HepG2 (cell line): ENCODE measurements around the gene WDR54. TPM values are rescaled to one million over a fixed set of nuclear protein-coding genes. Genes with fewer than 3 reads are reported as not detected.
A peak's percentile ranks its signal among the peaks of the same experiment; 100 is the strongest.

Source experiments
- ARNT ChIP-seq: fragments of 450-650 bp; IDR thresholded peaks from 2 replicates; pipeline ENCODE4 v1.6.1; 2017
- BRD4 ChIP-seq: sonication (generic); formaldehyde crosslinking; IDR thresholded peaks from 2 replicates; pipeline ENCODE4 v1.4.0; 2020; ENCODE audit warnings: missing genetic modification reagents
- FOXC1 ChIP-seq: sonication (generic); formaldehyde crosslinking; IDR thresholded peaks from 2 replicates; pipeline ENCODE4 v1.8.0; 2022; ENCODE audit warnings: mild to moderate bottlenecking, missing genetic modification reagents, borderline replicate concordance
- GFI1 ChIP-seq: sonication (generic); formaldehyde crosslinking; IDR thresholded peaks from 2 replicates; pipeline ENCODE4 v1.5.0; 2020; ENCODE audit warnings: missing genetic modification reagents, mild to moderate bottlenecking, borderline replicate concordance
- KAT2B ChIP-seq: fragments of 150-350 bp; IDR thresholded peaks from 2 replicates; pipeline ENCODE4 v1.6.1; 2014; ENCODE audit warnings: low read depth, low read length, borderline replicate concordance
- KDM5B ChIP-seq: sonication (generic); formaldehyde crosslinking; IDR thresholded peaks from 2 replicates; pipeline ENCODE4 v1.4.0; 2020; ENCODE audit warnings: missing genetic modification reagents, mild to moderate bottlenecking, borderline replicate concordance
- KLF6 ChIP-seq: IDR thresholded peaks from 2 replicates; pipeline ENCODE4 v1.8.0; 2016; ENCODE audit warnings: missing biosample characterization, missing genetic modification reagents
- MIXL1 ChIP-seq: IDR thresholded peaks from 2 replicates; pipeline ENCODE4 v1.6.1; 2016
- MTA3 ChIP-seq: sonication (generic); formaldehyde crosslinking; IDR thresholded peaks from 2 replicates; pipeline ENCODE4 v1.4.0; 2020; ENCODE audit warnings: missing genetic modification reagents
- RELA ChIP-seq: sonication (generic); formaldehyde crosslinking; IDR thresholded peaks from 2 replicates; pipeline ENCODE4 v1.4.0; 2020; ENCODE audit warnings: missing genetic modification reagents
- SAP130 ChIP-seq: IDR thresholded peaks from 2 replicates; pipeline ENCODE4 v1.6.1; 2016; ENCODE audit warnings: low read depth
- TOPORS ChIP-seq: sonication (generic); formaldehyde crosslinking; IDR thresholded peaks from 2 replicates; pipeline ENCODE4 v1.8.0; 2023; ENCODE audit warnings: mild to moderate bottlenecking, missing genetic modification reagents
- ZNF331 ChIP-seq: sonication (generic); formaldehyde crosslinking; IDR thresholded peaks from 2 replicates; pipeline ENCODE4 v1.4.0; 2020; ENCODE audit warnings: missing genetic modification reagents
- ZNF431 ChIP-seq: sonication (generic); formaldehyde crosslinking; IDR thresholded peaks from 2 replicates; pipeline ENCODE4 v1.9.0; 2022; ENCODE audit warnings: missing genetic modification reagents, low read depth, mild to moderate bottlenecking, borderline replicate concordance
- ZNF724P ChIP-seq: sonication (generic); formaldehyde crosslinking; IDR thresholded peaks from 2 replicates; pipeline ENCODE4 v1.8.0; 2022; ENCODE audit warnings: missing genetic modification reagents, borderline replicate concordance
- ZNF749 ChIP-seq: sonication (generic); formaldehyde crosslinking; IDR thresholded peaks from 2 replicates; pipeline ENCODE4 v1.8.0; 2022; ENCODE audit warnings: mild to moderate bottlenecking, missing genetic modification reagents, moderate library complexity, borderline replicate concordance
- ZSCAN22 ChIP-seq: sonication (generic); formaldehyde crosslinking; IDR thresholded peaks from 2 replicates; pipeline ENCODE4 v1.4.0; 2020; ENCODE audit warnings: mild to moderate bottlenecking, missing genetic modification reagents
- polyA plus RNA-seq, 8 experiments: library from polyadenylated mRNA; depleted of rRNA in 3 of 8; stranded (reverse) in 7 of 8; unstranded in 1 of 8; fragments of >200 nt; fragmentation: Illumina TruSeq in 4 of 8; extraction: Trizol in 4 of 8; gene quantifications; 2 replicates each; pipeline versions ENCODE4 v1.2.1 to v1.2.3, GENCODE V29; 2011 to 2016; ENCODE audit warnings: low read depth in 4 of 8, missing spikeins in 1 of 8, mixed read lengths in 1 of 8; ENCODE audit not compliant: insufficient read depth in 1 of 8
- total RNA-seq, 5 experiments: library from RNA; depleted of rRNA; stranded (reverse); fragments of >200 nt; fragmentation: Illumina TruSeq; extraction: Trizol; gene quantifications; 2 replicates each; pipeline ENCODE4 v1.2.3, GENCODE V29; 2016; ENCODE audit warnings: low read depth in 1 of 5
- TF ChIP-seq, protein P1 (sequence below): IDR thresholded peaks from 2 replicates; pipeline ENCODE4 v1.6.1; 2016; ENCODE audit warnings: missing biosample characterization, missing genetic modification reagents, low read depth
- TF ChIP-seq, protein P2 (sequence below), 2 experiments: sonication (generic) in 1 of 2; formaldehyde crosslinking in 1 of 2; IDR thresholded peaks; 2 replicates each; pipeline versions ENCODE4 v1.4.0 to v1.6.1; 2016 to 2020; ENCODE audit warnings: borderline replicate concordance in 1 of 2, low read depth in 1 of 2, mild to moderate bottlenecking in 1 of 2, missing genetic modification reagents in 1 of 2
- TF ChIP-seq, protein P3 (sequence below): sonication (generic); formaldehyde crosslinking; IDR thresholded peaks from 2 replicates; pipeline ENCODE4 v1.4.0; 2020; ENCODE audit warnings: missing genetic modification reagents, borderline replicate concordance

WDR54 gene
- total and polyA plus RNA-seq, 2 of the 13 experiments (the other 11 are each of a cell fraction or from before 2014, with no cell fraction given): 2.0 to 17.3 TPM

DNA sequence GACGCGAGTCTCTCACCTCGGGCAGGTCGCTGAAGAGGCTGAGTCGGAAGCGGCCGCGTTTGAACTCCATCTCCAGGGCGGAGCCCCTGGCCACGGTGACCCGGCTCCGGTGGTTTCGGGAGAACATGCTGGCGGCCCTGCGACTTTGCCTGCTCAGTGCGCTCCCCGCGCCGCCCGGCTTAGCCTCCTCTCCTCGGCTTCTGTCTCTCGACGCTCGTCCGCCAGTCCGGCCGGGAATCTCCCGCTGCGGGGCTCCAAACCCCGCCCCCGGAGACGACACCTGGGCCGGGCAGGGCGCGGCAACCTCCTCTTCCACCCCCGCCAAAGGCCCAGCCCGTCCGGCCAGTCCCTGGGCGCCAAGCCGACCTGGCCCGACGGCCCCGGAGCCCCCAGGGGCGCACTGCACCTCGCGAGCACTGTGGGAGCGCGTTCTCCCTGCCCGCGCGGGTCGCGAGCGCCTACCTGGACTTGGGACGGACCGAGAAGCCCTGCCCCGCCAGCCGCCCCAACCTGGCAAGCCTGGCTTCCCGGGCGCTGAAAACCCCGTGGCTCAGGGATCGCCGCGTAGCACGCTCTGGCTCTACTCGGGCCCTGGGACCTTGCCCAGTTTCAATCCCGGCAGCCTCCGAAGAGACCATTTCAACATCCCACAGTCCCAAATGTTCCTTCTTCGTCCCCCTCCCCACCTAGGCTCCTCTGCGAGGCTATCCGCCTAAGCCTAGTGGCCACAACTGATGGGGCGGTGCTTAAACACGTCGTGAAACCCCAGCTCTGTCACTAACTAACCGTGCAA is 20.4 kb downstream of the WDR54 start, which contains the start of gene RTKN (continued):
- TF ChIP-seq ZNF749 (CRISPR knock-in tag) (peak; percentile 88), GFI1 (CRISPR knock-in tag) (peak; percentile 58; the same call in 1 of the 2 replicates), TOPORS (peak; percentile 72; the same call in 1 of the 2 replicates), FOXC1 (CRISPR knock-in tag) (peak; percentile 86; the same call in 1 of the 2 replicates), KDM5B (CRISPR knock-in tag) (peak; percentile 89; the same call in 1 of the 2 replicates), KAT2B (no peak), BRD4 (CRISPR knock-in tag) (peak; percentile 93), MTA3 (CRISPR knock-in tag) (no peak), KLF6 (CRISPR knock-in tag) (peak; percentile 82; the same call in 1 of the 2 replicates), MIXL1 (CRISPR knock-in tag) (peak; percentile 95; the same call in 1 of the 2 replicates), ZNF331 (peak; percentile 68; the same call in 1 of the 2 replicates), ARNT (no peak), RELA (0 out of 2 replicates have a peak, but pooled peaks have one; percentile 38), SAP130 (peak; percentile 93), ZNF431 (CRISPR knock-in tag) (peak; percentile 89; the same call in 1 of the 2 replicates), ZNF724P (CRISPR knock-in tag) (peak; percentile 96), ZSCAN22 (CRISPR knock-in tag) (peak; percentile 76; the same call in 1 of the 2 replicates)
- TF ChIP-seq, protein P1, sequence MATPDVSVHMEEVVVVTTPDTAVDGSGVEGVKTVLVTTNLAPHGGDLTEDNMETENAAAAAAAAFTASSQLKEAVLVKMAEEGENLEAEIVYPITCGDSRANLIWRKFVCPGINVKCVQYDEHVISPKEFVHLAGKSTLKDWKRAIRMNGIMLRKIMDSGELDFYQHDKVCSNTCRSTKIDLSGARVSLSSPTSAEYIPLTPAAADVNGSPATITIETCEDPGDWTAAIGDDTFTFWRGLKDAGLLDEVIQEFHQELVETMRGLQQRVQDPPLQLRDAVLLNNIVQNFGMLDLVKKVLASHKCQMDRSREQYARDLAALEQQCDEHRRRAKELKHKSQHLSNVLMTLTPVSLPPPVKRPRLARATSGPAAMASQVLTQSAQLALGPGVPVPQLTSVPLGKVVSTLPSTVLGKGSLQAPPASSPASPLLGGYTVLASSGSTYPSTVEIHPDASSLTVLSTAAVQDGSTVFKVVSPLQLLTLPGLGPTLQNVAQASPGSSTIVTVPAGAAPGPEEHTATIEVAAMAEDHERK (CRISPR knock-in tag): no peak
- TF ChIP-seq, protein P2, sequence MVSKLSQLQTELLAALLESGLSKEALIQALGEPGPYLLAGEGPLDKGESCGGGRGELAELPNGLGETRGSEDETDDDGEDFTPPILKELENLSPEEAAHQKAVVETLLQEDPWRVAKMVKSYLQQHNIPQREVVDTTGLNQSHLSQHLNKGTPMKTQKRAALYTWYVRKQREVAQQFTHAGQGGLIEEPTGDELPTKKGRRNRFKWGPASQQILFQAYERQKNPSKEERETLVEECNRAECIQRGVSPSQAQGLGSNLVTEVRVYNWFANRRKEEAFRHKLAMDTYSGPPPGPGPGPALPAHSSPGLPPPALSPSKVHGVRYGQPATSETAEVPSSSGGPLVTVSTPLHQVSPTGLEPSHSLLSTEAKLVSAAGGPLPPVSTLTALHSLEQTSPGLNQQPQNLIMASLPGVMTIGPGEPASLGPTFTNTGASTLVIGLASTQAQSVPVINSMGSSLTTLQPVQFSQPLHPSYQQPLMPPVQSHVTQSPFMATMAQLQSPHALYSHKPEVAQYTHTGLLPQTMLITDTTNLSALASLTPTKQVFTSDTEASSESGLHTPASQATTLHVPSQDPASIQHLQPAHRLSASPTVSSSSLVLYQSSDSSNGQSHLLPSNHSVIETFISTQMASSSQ (IDR thresholded peaks at IDR 0.05; ENCODE audit: low read depth): peak; percentile 91; the same call in 1 of the 2 replicates
- TF ChIP-seq, protein P2 (CRISPR knock-in tag; IDR thresholded peaks at IDR 0.05; ENCODE audit: borderline replicate concordance): peak; percentile 95
- TF ChIP-seq, protein P3, sequence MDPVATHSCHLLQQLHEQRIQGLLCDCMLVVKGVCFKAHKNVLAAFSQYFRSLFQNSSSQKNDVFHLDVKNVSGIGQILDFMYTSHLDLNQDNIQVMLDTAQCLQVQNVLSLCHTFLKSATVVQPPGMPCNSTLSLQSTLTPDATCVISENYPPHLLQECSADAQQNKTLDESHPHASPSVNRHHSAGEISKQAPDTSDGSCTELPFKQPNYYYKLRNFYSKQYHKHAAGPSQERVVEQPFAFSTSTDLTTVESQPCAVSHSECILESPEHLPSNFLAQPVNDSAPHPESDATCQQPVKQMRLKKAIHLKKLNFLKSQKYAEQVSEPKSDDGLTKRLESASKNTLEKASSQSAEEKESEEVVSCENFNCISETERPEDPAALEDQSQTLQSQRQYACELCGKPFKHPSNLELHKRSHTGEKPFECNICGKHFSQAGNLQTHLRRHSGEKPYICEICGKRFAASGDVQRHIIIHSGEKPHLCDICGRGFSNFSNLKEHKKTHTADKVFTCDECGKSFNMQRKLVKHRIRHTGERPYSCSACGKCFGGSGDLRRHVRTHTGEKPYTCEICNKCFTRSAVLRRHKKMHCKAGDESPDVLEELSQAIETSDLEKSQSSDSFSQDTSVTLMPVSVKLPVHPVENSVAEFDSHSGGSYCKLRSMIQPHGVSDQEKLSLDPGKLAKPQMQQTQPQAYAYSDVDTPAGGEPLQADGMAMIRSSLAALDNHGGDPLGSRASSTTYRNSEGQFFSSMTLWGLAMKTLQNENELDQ (CRISPR knock-in tag): peak; percentile 26; the same call in 1 of the 2 replicates
